ENCODE data around the gene DHX35.

The DHX35 gene

GRCh38 chr20:38962928-38963401 lies 821 bp downstream of the DHX35 start:
- DNase-seq (ENCODE audit: low read depth): no peak
- TF ChIP-seq, protein P1, sequence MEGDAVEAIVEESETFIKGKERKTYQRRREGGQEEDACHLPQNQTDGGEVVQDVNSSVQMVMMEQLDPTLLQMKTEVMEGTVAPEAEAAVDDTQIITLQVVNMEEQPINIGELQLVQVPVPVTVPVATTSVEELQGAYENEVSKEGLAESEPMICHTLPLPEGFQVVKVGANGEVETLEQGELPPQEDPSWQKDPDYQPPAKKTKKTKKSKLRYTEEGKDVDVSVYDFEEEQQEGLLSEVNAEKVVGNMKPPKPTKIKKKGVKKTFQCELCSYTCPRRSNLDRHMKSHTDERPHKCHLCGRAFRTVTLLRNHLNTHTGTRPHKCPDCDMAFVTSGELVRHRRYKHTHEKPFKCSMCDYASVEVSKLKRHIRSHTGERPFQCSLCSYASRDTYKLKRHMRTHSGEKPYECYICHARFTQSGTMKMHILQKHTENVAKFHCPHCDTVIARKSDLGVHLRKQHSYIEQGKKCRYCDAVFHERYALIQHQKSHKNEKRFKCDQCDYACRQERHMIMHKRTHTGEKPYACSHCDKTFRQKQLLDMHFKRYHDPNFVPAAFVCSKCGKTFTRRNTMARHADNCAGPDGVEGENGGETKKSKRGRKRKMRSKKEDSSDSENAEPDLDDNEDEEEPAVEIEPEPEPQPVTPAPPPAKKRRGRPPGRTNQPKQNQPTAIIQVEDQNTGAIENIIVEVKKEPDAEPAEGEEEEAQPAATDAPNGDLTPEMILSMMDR (IDR thresholded peaks at IDR 0.05; ENCODE audit: control insufficient read depth, extremely low read depth, insufficient read depth): no peak
- H3K4me3 ChIP-seq (ENCODE audit: low read depth, low read length): peak overlapping the region; percentile 100

DNA sequence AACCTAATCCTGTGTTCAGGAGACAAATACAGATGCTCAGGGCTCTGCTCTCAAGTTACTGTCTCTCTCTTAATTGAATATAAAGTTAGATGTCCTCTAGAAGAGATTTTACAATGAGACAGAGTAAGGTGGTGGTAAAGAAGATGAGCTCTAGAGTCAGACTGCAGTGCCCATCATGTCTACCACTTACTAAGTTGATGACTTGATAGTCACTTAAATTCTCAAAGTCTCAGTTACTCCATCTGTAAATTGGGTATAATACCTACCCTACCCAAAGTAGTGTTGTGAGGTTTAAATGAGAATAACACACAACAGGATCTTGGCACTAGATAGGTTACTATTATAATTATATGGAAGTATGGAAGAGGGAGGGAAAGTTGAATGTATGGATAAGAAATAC lies 1.6 kb downstream of the DHX35 start:
- no peak overlapping the region for H3K4me3 ChIP-seq (ENCODE audit: low read depth, low read length)
- no peak for DNase-seq (ENCODE audit: low read depth)
- TF ChIP-seq, protein P1 (IDR thresholded peaks at IDR 0.05; ENCODE audit: control insufficient read depth, extremely low read depth, insufficient read depth): no peak

DNA sequence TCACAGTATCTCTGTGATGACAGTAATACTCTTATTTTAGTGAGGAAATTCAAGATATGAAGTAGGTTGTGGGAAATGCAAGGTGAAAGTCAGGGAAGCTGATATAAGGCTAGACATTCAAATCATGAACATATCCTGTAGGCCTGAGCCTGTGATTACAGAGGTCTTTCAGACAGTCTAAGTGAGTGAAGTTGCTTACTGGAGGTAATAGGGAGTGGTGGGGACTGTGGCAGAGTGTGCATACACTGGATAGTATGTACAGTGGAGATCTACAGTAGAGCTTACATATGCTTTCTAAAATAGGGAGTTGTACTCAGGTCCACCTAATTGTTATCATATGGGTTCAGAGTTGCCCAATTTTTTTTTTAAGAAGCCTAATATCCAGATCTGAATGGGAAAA lies 3.1 kb downstream of the DHX35 start:
- no peak for DNase-seq (ENCODE audit: low read depth)
- H3K4me3 ChIP-seq (ENCODE audit: low read depth, low read length): no peak overlapping the region
- TF ChIP-seq, protein P1 (IDR thresholded peaks at IDR 0.05; ENCODE audit: control insufficient read depth, extremely low read depth, insufficient read depth): no peak

DNA sequence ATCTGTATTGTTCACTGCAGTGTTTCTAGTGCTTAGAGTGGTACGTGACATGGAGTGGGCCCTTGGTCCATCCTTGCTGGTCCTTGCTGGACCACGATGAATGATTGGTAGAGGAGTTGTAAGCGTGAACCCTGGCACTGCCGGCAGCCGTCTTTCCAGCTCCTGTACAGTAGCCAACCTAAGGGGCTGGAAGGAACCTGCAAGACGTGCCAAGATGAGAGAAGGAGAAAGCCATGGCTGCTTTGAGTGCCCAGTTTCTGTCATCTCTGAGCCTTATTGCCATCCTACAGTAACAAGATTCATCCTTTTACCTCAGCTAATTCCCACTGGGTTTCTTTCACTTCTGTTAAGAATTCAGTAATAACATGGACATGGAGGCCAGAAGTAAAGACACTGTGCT lies 5.9 kb downstream of the DHX35 start:
- TF ChIP-seq, protein P1 (IDR thresholded peaks at IDR 0.05; ENCODE audit: control insufficient read depth, extremely low read depth, insufficient read depth): no peak
- H3K4me3 ChIP-seq (ENCODE audit: low read depth, low read length): no peak overlapping the region
- DNase-seq (ENCODE audit: low read depth): no peak

DNA sequence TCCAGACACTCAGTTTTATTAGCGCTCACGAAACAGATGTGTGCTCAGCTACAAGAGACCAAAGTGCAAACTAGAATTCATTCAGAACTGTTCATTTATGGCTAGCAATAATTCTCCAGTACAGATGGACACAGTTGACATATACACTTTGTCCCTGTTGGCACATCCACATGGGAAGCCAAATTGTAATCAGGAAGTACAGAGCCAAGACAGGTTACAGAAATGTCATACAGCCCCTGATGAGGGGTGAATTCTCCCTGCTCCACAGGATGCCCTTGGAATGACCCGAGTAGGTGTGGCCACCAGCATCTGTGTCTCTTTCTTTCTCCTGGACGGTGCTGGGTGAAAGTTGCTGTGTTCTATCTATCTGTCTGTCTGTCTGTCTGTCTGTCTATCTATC lies 7.6 kb downstream of the DHX35 start:
- no peak overlapping the region for H3K4me3 ChIP-seq (ENCODE audit: low read depth, low read length)
- TF ChIP-seq, protein P1 (IDR thresholded peaks at IDR 0.05; ENCODE audit: control insufficient read depth, extremely low read depth, insufficient read depth): no peak
- DNase-seq (ENCODE audit: low read depth): no peak

DNA sequence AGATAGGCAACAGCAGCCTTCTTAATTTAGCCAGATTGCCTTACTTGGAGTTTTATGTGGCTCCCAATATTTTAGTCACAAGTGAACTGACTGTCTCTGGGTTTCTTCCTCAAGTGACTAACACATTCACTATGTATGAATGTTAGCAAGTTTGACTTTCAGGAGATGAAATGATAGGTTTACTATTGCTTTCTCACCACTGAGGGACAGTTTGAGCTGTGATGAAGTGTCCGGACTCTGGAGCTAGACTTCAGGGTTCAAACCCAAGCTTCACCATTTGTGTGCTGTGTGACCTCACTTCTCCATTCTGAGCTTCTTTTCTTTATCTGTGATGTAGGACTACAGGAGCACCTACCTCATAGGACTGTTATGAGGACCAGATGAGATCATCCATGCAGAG lies 8.2 kb downstream of the DHX35 start:
- TF ChIP-seq, protein P1 (IDR thresholded peaks at IDR 0.05; ENCODE audit: control insufficient read depth, extremely low read depth, insufficient read depth): no peak
- H3K4me3 ChIP-seq (ENCODE audit: low read depth, low read length): no peak overlapping the region
- DNase-seq (ENCODE audit: low read depth): no peak

DNA sequence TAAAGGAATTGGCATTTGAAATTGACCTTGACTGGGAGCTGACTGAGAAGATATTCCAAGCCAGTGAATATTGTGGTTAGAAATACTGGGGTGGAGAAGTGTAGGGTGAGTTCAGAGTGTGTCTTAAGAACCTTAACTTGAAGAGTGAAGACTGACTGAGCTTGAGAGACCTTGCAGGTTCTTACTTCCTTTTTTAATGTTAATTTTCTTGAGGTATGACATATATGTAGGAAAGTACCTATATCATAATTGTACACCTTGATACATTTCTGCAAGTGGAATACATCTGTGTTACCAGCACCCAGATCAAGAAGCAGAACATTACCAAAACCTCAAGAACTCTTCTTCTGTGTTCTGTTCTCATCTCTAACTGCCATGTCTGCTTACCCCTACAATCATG lies 11.0 kb downstream of the DHX35 start:
- H3K4me3 ChIP-seq (ENCODE audit: low read depth, low read length): no peak overlapping the region
- TF ChIP-seq, protein P1 (IDR thresholded peaks at IDR 0.05; ENCODE audit: control insufficient read depth, extremely low read depth, insufficient read depth): no peak
- DNase-seq (ENCODE audit: low read depth): no peak
